ENCODE data around the gene PLXNA4.

DNA sequence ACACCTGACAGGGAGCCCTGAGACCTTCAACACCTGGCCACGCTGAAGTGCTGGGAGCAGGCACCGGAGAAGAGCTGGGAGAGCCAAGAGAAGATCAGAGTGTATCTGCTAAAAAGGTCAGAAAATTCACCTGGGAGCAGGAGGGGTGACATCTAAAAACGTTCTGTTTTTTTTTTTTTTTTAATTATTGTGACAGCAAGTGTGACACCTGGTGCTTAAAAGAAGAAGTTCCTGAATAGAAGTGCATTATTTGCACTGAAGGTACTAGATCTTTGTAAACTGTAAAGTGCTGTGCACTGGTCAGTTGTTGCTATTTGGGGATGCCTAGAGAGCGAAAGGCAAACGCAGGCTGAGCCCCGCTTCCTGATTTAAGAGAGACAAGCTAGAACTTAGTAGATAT is 422.0 kb downstream of the PLXNA4 start:
- TF ChIP-seq EZH2 (IDR thresholded peaks at IDR 0.05; ENCODE audit: insufficient read depth, poor library complexity, severe bottlenecking) (no peak), EZH2phosphoT487 (IDR thresholded peaks at IDR 0.05; ENCODE audit: insufficient read depth, low read depth) (no peak)

All from GM23248 (cell line).